ENCODE measurements around the gene NSRP1.
A peak's percentile ranks its signal among the peaks of the same experiment; 100 is the strongest.
"Not testable (repeated sequence)": the region's sequence is repeated elsewhere in the genome, so short reads cannot be mapped to it uniquely, and the experiment has no call there.

NSRP1 gene

GRCh38 chr17:30117675-30118081 lies 1.1 kb downstream of the NSRP1 start:
- no peak for TF ChIP-seq CTCF (conservative IDR thresholded peaks at IDR 0.05; ENCODE audit: control insufficient read depth, insufficient read depth, low read depth, low read length)
- DNase-seq (ENCODE audit: low read depth): peak; percentile 36
- H3K4me3 ChIP-seq (ENCODE audit: control insufficient read depth, low read depth, low read length): peak overlapping the region; percentile 84

GRCh38 chr17:30118635-30119034 lies 2.0 kb downstream of the NSRP1 start:
- not testable (repeated sequence) for H3K4me3 ChIP-seq (ENCODE audit: control insufficient read depth, low read depth, low read length); DNase-seq (ENCODE audit: low read depth)

GRCh38 chr17:30124273-30124796 lies 7.7 kb downstream of the NSRP1 start:
- H3K4me3 ChIP-seq (ENCODE audit: control insufficient read depth, low read depth, low read length): no peak overlapping the region
- TF ChIP-seq CTCF (conservative IDR thresholded peaks at IDR 0.05; ENCODE audit: control insufficient read depth, insufficient read depth, low read depth, low read length): no peak
- DNase-seq (ENCODE audit: low read depth): no peak

- DNase-seq (ENCODE audit: low read depth): no peak
- no peak for TF ChIP-seq CTCF (conservative IDR thresholded peaks at IDR 0.05; ENCODE audit: control insufficient read depth, insufficient read depth, low read depth, low read length)
- no peak overlapping the region for H3K4me3 ChIP-seq (ENCODE audit: control insufficient read depth, low read depth, low read length)
Measured at GRCh38 chr17:30130121-30130520, 13.5 kb downstream of the NSRP1 start.

GRCh38 chr17:30132615-30133014 lies 16.0 kb downstream of the NSRP1 start:
- H3K4me3 ChIP-seq (ENCODE audit: control insufficient read depth, low read depth, low read length): no peak overlapping the region
- no peak for TF ChIP-seq CTCF (conservative IDR thresholded peaks at IDR 0.05; ENCODE audit: control insufficient read depth, insufficient read depth, low read depth, low read length)
- DNase-seq (ENCODE audit: low read depth): no peak

- TF ChIP-seq CTCF (conservative IDR thresholded peaks at IDR 0.05; ENCODE audit: control insufficient read depth, insufficient read depth, low read depth, low read length): no peak
- no peak overlapping the region for H3K4me3 ChIP-seq (ENCODE audit: control insufficient read depth, low read depth, low read length)
- no peak for DNase-seq (ENCODE audit: low read depth)
Measured at GRCh38 chr17:30133197-30133596, 16.6 kb downstream of the NSRP1 start.

GRCh38 chr17:30134551-30134950 lies 17.9 kb downstream of the NSRP1 start:
- DNase-seq (ENCODE audit: low read depth): no peak
- no peak for TF ChIP-seq CTCF (conservative IDR thresholded peaks at IDR 0.05; ENCODE audit: control insufficient read depth, insufficient read depth, low read depth, low read length)
- no peak overlapping the region for H3K4me3 ChIP-seq (ENCODE audit: control insufficient read depth, low read depth, low read length)

All from fibroblast of mammary gland (primary cell).